HEK293 (cell line): ENCODE results near the gene CCR5AS.

ENCODE experiments used
- CTCF ChIA-PET: fragments of 350-600 bp; formaldehyde crosslinking; extraction: SDS; loops from one replicate; lab custom pipeline; 2021; ENCODE audit warnings: antibody characterized with exemption; lab: Yijun Ruan, JAX
- POLR2A ChIA-PET: fragments of 300-600 bp; formaldehyde crosslinking; extraction: SDS; loops from one replicate; lab custom pipeline; 2020; ENCODE audit warnings: antibody characterized with exemption, inconsistent platforms; lab: Yijun Ruan, JAX
- H3K27ac ChIP-seq: fragments of 200-500 bp; sonication (Bioruptor generic); 2 replicates; pipeline ENCODE4 v1.5.1; 2014; ENCODE audit warnings: low read depth, low read length, control low read depth, inconsistent platforms; ENCODE audit errors: extremely low read depth
- H3K36me3 ChIP-seq, 2 experiments: fragments of 200-500 bp in 1 of 2; sonication (Bioruptor generic) in 1 of 2; 1 replicate in 1 of 2; 2 replicates in 1 of 2; pipeline ENCODE4 v1.5.1; 2014 to 2017; ENCODE audit warnings: inconsistent platforms in 2 of 2, low read length in 2 of 2; ENCODE audit not compliant: control insufficient read depth in 2 of 2, insufficient read depth in 1 of 2
- H3K4me1 ChIP-seq: fragments of 200-500 bp; sonication (Bioruptor generic); 2 replicates; pipeline ENCODE4 v1.5.1; 2014; ENCODE audit warnings: mild to moderate bottlenecking, low read length, inconsistent platforms; ENCODE audit not compliant: control insufficient read depth, insufficient read depth
- H3K4me3 ChIP-seq: 2 replicates; pipeline ENCODE4 v1.5.1; 2011; ENCODE audit warnings: low read depth, mild to moderate bottlenecking, control low read depth, low read length, moderate library complexity
- H3K9me3 ChIP-seq: fragments of 200-500 bp; sonication (Bioruptor generic); 2 replicates; pipeline ENCODE4 v1.5.1; 2014; ENCODE audit warnings: low read depth, low read length, inconsistent platforms; ENCODE audit not compliant: control insufficient read depth, insufficient read depth
- HIC1 ChIP-seq: fragments of 450-650 bp; formaldehyde crosslinking; IDR thresholded peaks from 2 replicates; pipeline ENCODE4 v1.5.1; 2016; ENCODE audit warnings: missing biosample characterization, missing genetic modification characterization
- MZF1 ChIP-seq: fragments of 450-650 bp; formaldehyde crosslinking; IDR thresholded peaks from 2 replicates; pipeline ENCODE4 v1.5.1; 2017; ENCODE audit warnings: missing biosample characterization, missing genetic modification characterization, borderline replicate concordance
- PRDM6 ChIP-seq: fragments of 450-650 bp; formaldehyde crosslinking; IDR thresholded peaks from 2 replicates; pipeline ENCODE4 v1.5.1; 2017; ENCODE audit warnings: missing biosample characterization, missing genetic modification characterization
- REPIN1 ChIP-seq: fragments of 450-650 bp; formaldehyde crosslinking; IDR thresholded peaks from 2 replicates; pipeline ENCODE4 v1.5.1; 2017; ENCODE audit warnings: missing biosample characterization, missing genetic modification characterization, low read depth
- REST ChIP-seq: fragments of 450-650 bp; formaldehyde crosslinking; IDR thresholded peaks from 2 replicates; pipeline ENCODE4 v1.5.1; 2016; ENCODE audit warnings: missing biosample characterization, missing genetic modification characterization
- SALL2 ChIP-seq: fragments of 450-650 bp; formaldehyde crosslinking; IDR thresholded peaks from 2 replicates; pipeline ENCODE4 v1.5.0; 2017; ENCODE audit warnings: missing biosample characterization, mild to moderate bottlenecking, missing genetic modification characterization, borderline replicate concordance
- TSHZ1 ChIP-seq: fragments of 450-650 bp; formaldehyde crosslinking; IDR thresholded peaks from 2 replicates; pipeline ENCODE4 v1.5.1; 2016; ENCODE audit warnings: missing biosample characterization, missing genetic modification characterization, borderline replicate concordance
- ZBTB1 ChIP-seq: fragments of 450-650 bp; formaldehyde crosslinking; IDR thresholded peaks from 2 replicates; pipeline ENCODE4 v1.5.1; 2016; ENCODE audit warnings: missing biosample characterization, missing genetic modification characterization
- ZBTB26 ChIP-seq: fragments of 450-650 bp; formaldehyde crosslinking; optimal IDR thresholded peaks from 2 replicates; pipeline ENCODE3; 2016; ENCODE audit warnings: missing biosample characterization, mild to moderate bottlenecking, missing genetic modification characterization
- ZBTB49 ChIP-seq: fragments of 450-650 bp; formaldehyde crosslinking; IDR thresholded peaks from 2 replicates; pipeline ENCODE4 v1.5.1; 2016; ENCODE audit warnings: missing biosample characterization, missing genetic modification characterization, low read depth
- ZNF16 ChIP-seq: fragments of 450-650 bp; formaldehyde crosslinking; IDR thresholded peaks from 2 replicates; pipeline ENCODE4 v1.5.1; 2016; ENCODE audit warnings: low read depth, missing biosample characterization, missing genetic modification characterization
- ZNF239 ChIP-seq: fragments of 450-650 bp; formaldehyde crosslinking; IDR thresholded peaks from 2 replicates; pipeline ENCODE4 v1.5.1; 2016; ENCODE audit warnings: missing biosample characterization, missing genetic modification characterization
- ZNF529 ChIP-seq: fragments of 450-650 bp; formaldehyde crosslinking; IDR thresholded peaks from 2 replicates; pipeline ENCODE4 v1.5.1; 2017; ENCODE audit warnings: missing genetic modification characterization, missing biosample characterization; ENCODE audit not compliant: insufficient replicate concordance
- ZNF596 ChIP-seq: fragments of 450-650 bp; IDR thresholded peaks from 2 replicates; pipeline ENCODE4 v1.5.0; 2018; ENCODE audit warnings: missing biosample characterization, mild to moderate bottlenecking, missing genetic modification characterization, moderate library complexity
- ZNF626 ChIP-seq: fragments of 450-650 bp; sonication (Bioruptor Pico); formaldehyde crosslinking; IDR thresholded peaks from 2 replicates; pipeline ENCODE4 v1.5.1; 2018; ENCODE audit warnings: missing biosample characterization, missing genetic modification characterization, inconsistent platforms
- ZNF654 ChIP-seq: fragments of 450-650 bp; formaldehyde crosslinking; IDR thresholded peaks from 2 replicates; pipeline ENCODE4 v1.5.1; 2016; ENCODE audit warnings: low read depth, missing biosample characterization, missing genetic modification characterization
- ZNF660 ChIP-seq: fragments of 450-650 bp; IDR thresholded peaks from 2 replicates; pipeline ENCODE4 v1.5.1; 2018; ENCODE audit warnings: missing biosample characterization, mild to moderate bottlenecking, missing genetic modification characterization
- ZNF776 ChIP-seq: fragments of 450-650 bp; formaldehyde crosslinking; IDR thresholded peaks from 2 replicates; pipeline ENCODE4 v1.5.0; 2017; ENCODE audit warnings: missing biosample characterization, missing genetic modification characterization, borderline replicate concordance

Gene CCR5AS

GRCh38 chr3:46370839-46371518, 35.9 kb downstream of the CCR5AS start, which contains the start of gene CCR5 (continued):
- TF ChIP-seq ZBTB49 (tag by site-specific recombination) (no peak), ZNF776 (no peak), REPIN1 (tag by site-specific recombination) (no peak), ZNF529 (tag by site-specific recombination) (no peak), ZBTB26 (tag by site-specific recombination) (no peak), ZBTB1 (tag by site-specific recombination) (no peak)

GRCh38 chr3:46369675-46370132, 37.2 kb downstream of the CCR5AS start:
- H3K4me1 ChIP-seq, result no peaks in the 10 kb centered on the region
- H3K36me3 ChIP-seq, result no peaks in the 10 kb centered on the region
- ChIA-PET POLR2A (no interaction called here), CTCF (interaction anchor here (0.9 to 4.6 kb wide), 6 partner anchors 9 to 431 kb away, joined by 3 to 21 read pairs (median 6); no protein-coding TSS in a partner anchor)
- no peaks in the 10 kb centered on the region for H3K9me3 ChIP-seq
- TF ChIP-seq ZNF660 (tag by site-specific recombination) (no peak), HIC1 (tag by site-specific recombination) (no peak), ZNF16 (no peak), REST (tag by site-specific recombination) (no peak), ZNF626 (tag by site-specific recombination) (no peak), ZNF776 (no peak), SALL2 (tag by site-specific recombination) (no peak), ZNF239 (tag by site-specific recombination) (no peak), MZF1 (no peak), ZNF654 (tag by site-specific recombination) (no peak), ZNF596 (tag by site-specific recombination) (no peak), TSHZ1 (tag by site-specific recombination) (no peak), PRDM6 (tag by site-specific recombination) (no peak)
- H3K4me3 ChIP-seq, result no peak overlapping the region
- H3K27ac ChIP-seq, result no peak overlapping the region
